AG04450 (cell line): ENCODE results near the gene ZNF747. TPM values are rescaled to one million over a fixed set of nuclear protein-coding genes. Genes with fewer than 3 reads are reported as not detected.

ENCODE experiments used
- CTCF ChIA-PET: fragments of 300-600, 350-600 bp; formaldehyde crosslinking; extraction: SDS; loops from one replicate; lab custom pipeline; 2022; ENCODE audit warnings: antibody characterized with exemption, inconsistent platforms; lab: Charles Lee
- POLR2A ChIA-PET: fragments of 350-600 bp; formaldehyde crosslinking; extraction: SDS; loops from one replicate; lab custom pipeline; 2021; ENCODE audit warnings: antibody characterized with exemption, inconsistent platforms; lab: Yijun Ruan, JAX
- DNase-seq: peaks from one replicate; pipeline ENCODE4 v3.0.0-alpha.2; 2011; ENCODE audit warnings: low read depth, low spot score
- H3K27ac ChIP-seq: one replicate; pipeline ENCODE4 v1.5.1; 2012; ENCODE audit warnings: low read depth, low read length, control low read depth
- H3K27me3 ChIP-seq: one replicate; pipeline ENCODE4 v1.6.0; 2012; ENCODE audit warnings: low read length; ENCODE audit not compliant: control insufficient read depth, insufficient read depth
- H3K4me3 ChIP-seq: 2 replicates; pipeline ENCODE4 v1.5.1; 2011; ENCODE audit warnings: mild to moderate bottlenecking, low read depth, low read length, control low read depth
- H3K9me3 ChIP-seq: 2 replicates; pipeline ENCODE4 v1.5.1; 2012; ENCODE audit warnings: low read length; ENCODE audit not compliant: control insufficient read depth, insufficient read depth
- CTCF ChIP-seq: IDR thresholded peaks from 2 replicates; pipeline ENCODE4 v1.5.1; 2011; ENCODE audit warnings: low read depth, low read length, control low read depth, inconsistent platforms
- polyA plus RNA-seq: library from polyadenylated mRNA; depleted of rRNA; stranded (reverse); fragments of >200 nt; gene quantifications from 2 replicates; pipeline ENCODE4 v1.2.3, GENCODE V29; 2011

Gene ZNF747
- polyA plus RNA-seq, 1 experiment, result 5.0 TPM

- CTCF ChIA-PET, result interaction anchor here (0.6 to 1.2 kb wide), 2 partner anchors 73 to 75 kb away, joined by 3 read pairs; no protein-coding TSS in a partner anchor
- Histone ChIP-seq H3K27ac (peak overlapping the region; percentile 21), H3K27me3 (peaks cover 4% of the 10 kb centered on the region), H3K4me3 (no peak overlapping the region), H3K9me3 (no peaks in the 10 kb centered on the region; the same call in 1 of the 2 replicates)
- TF ChIP-seq CTCF, result no peak
- POLR2A ChIA-PET, result no interaction called here
- DNase-seq, result no peak
Measured at GRCh38 chr16:30521873-30522641, 12.6 kb downstream of the ZNF747 start.

- no peak overlapping the region for H3K4me3 ChIP-seq
- H3K27me3 ChIP-seq, result peaks cover 5% of the 10 kb centered on the region
- ChIA-PET POLR2A (no interaction called here), CTCF (interaction anchor here (1.2 kb wide), 1 partner anchor 74 kb away, joined by 3 read pairs; no protein-coding TSS in a partner anchor)
- TF ChIP-seq CTCF, result no peak
- no peaks in the 10 kb centered on the region; the same call in 1 of the 2 replicates for H3K9me3 ChIP-seq
- H3K27ac ChIP-seq, result no peak overlapping the region
- DNase-seq, result no peak
Measured at GRCh38 chr16:30521476-30521872, 13.2 kb downstream of the ZNF747 start.

GRCh38 chr16:30519120-30520049, 15.3 kb downstream of the ZNF747 start:
- H3K9me3 ChIP-seq, result no peaks in the 10 kb centered on the region; the same call in 1 of the 2 replicates
- TF ChIP-seq CTCF, result no peak
- no peak for DNase-seq
- no peak overlapping the region for H3K27ac ChIP-seq
- POLR2A ChIA-PET, result no interaction called here
- peaks cover 6% of the 10 kb centered on the region for H3K27me3 ChIP-seq
- CTCF ChIA-PET, result no interaction called here
- H3K4me3 ChIP-seq, result no peak overlapping the region

- no peak for DNase-seq
- Histone ChIP-seq H3K27me3 (peaks cover 6% of the 10 kb centered on the region), H3K27ac (no peak overlapping the region), H3K4me3 (no peak overlapping the region), H3K9me3 (no peaks in the 10 kb centered on the region)
- ChIA-PET POLR2A (no interaction called here), CTCF (no interaction called here)
- no peak for TF ChIP-seq CTCF
Measured at GRCh38 chr16:30518552-30518951, 16.1 kb downstream of the ZNF747 start.
